AG04450 (cell line): ENCODE data around the gene NTPCR. TPM values are rescaled to one million over a fixed set of nuclear protein-coding genes. Genes with fewer than 3 reads are reported as not detected.
"Not testable (repeated sequence)": the region's sequence is repeated elsewhere in the genome, so short reads cannot be mapped to it uniquely, and the experiment has no call there.

Experiments used
- CTCF ChIA-PET: fragments of 300-600, 350-600 bp; formaldehyde crosslinking; extraction: SDS; loops from one replicate; lab custom pipeline; 2022; ENCODE audit warnings: antibody characterized with exemption, inconsistent platforms; lab: Charles Lee
- POLR2A ChIA-PET: fragments of 350-600 bp; formaldehyde crosslinking; extraction: SDS; loops from one replicate; lab custom pipeline; 2021; ENCODE audit warnings: antibody characterized with exemption, inconsistent platforms; lab: Yijun Ruan, JAX
- DNase-seq: peaks from one replicate; pipeline ENCODE4 v3.0.0-alpha.2; 2011; ENCODE audit warnings: low read depth, low spot score
- H3K27ac ChIP-seq: one replicate; pipeline ENCODE4 v1.5.1; 2012; ENCODE audit warnings: low read depth, low read length, control low read depth
- H3K27me3 ChIP-seq: one replicate; pipeline ENCODE4 v1.6.0; 2012; ENCODE audit warnings: low read length; ENCODE audit not compliant: control insufficient read depth, insufficient read depth
- H3K4me3 ChIP-seq: 2 replicates; pipeline ENCODE4 v1.5.1; 2011; ENCODE audit warnings: mild to moderate bottlenecking, low read depth, low read length, control low read depth
- H3K9me3 ChIP-seq: 2 replicates; pipeline ENCODE4 v1.5.1; 2012; ENCODE audit warnings: low read length; ENCODE audit not compliant: control insufficient read depth, insufficient read depth
- CTCF ChIP-seq: IDR thresholded peaks from 2 replicates; pipeline ENCODE4 v1.5.1; 2011; ENCODE audit warnings: low read depth, low read length, control low read depth, inconsistent platforms
- polyA plus RNA-seq: library from polyadenylated mRNA; depleted of rRNA; stranded (reverse); fragments of >200 nt; gene quantifications from 2 replicates; pipeline ENCODE4 v1.2.3, GENCODE V29; 2011

The NTPCR gene
- polyA plus RNA-seq, 1 experiment: 59.0 TPM

DNA sequence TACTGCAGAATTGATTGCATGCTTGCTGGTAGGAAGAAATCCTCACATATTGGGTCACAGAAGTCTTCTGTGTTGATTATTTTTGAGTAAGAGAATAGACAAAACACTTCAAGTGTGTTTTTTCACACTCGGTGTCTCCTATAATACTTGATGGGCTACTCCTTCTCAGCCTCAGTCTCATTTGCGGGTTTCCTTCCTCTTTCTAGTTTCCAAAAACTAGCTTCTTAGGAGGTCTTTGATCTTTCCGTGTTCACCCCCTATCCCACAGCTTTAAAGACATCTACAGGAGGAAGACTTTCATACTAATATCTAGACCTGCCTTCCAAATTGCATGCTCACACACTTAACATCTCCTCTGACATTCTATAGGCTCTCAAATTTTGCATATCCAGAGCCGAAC is 40.7 kb upstream of the NTPCR start:
- no peaks in the 10 kb centered on the region for H3K27me3 ChIP-seq
- no peak for DNase-seq
- no peaks in the 10 kb centered on the region; the same call in 1 of the 2 replicates for H3K9me3 ChIP-seq
- H3K27ac ChIP-seq: no peak overlapping the region
- ChIA-PET CTCF (no interaction called here), POLR2A (no interaction called here)
- no peak overlapping the region for H3K4me3 ChIP-seq
- TF ChIP-seq CTCF: no peak

GRCh38 chr1:232911027-232911599 is 39.3 kb upstream of the NTPCR start:
- POLR2A ChIA-PET: no interaction called here
- H3K4me3 ChIP-seq: no peak overlapping the region
- no peaks in the 10 kb centered on the region for H3K27me3 ChIP-seq
- no peak for TF ChIP-seq CTCF
- no peak for DNase-seq
- no peak overlapping the region for H3K27ac ChIP-seq
- CTCF ChIA-PET: no interaction called here
- no peaks in the 10 kb centered on the region; the same call in 1 of the 2 replicates for H3K9me3 ChIP-seq

DNA sequence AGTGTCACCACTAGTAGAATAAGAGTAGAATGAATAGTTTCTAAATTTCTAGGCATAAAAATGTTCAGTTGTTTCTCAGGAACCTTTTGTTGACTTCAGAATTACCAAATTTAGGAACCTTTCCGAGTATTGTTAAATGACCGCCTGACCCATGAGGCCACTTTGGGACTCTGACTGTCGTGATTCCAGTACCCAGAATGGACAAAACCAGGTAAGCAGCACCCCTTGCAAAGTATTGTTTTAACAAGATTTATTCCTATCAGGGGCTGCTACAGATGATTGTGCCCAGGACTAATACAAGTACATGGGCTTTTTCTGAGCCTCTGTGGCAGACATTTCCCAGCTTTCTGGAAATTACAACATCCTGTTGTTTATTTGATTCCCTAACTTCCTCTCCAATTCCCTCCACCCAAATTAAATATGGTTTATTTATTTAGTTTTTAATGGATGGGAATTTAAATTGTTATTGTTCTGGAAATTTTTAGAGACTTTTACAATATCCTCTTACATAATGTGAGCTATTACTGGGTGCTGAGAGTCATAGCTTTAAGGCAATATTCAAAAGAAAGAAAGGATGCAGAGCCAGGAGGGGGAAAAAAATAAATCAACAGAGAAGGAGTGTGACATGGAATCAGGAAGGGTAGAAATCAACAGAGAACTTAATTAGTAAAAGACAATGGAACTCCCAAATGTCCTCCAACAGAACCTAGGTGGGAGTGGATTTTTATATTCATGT is 37.4 kb upstream of the NTPCR start:
- TF ChIP-seq CTCF: no peak
- no peaks in the 10 kb centered on the region for H3K27me3 ChIP-seq
- ChIA-PET POLR2A (no interaction called here), CTCF (interaction anchor here (0.5 kb wide), 1 partner anchor 256 kb away, joined by 3 read pairs; no protein-coding TSS in a partner anchor)
- H3K9me3 ChIP-seq: no peaks in the 10 kb centered on the region
- H3K4me3 ChIP-seq: no peak overlapping the region
- no peak for DNase-seq
- no peak overlapping the region for H3K27ac ChIP-seq

DNA sequence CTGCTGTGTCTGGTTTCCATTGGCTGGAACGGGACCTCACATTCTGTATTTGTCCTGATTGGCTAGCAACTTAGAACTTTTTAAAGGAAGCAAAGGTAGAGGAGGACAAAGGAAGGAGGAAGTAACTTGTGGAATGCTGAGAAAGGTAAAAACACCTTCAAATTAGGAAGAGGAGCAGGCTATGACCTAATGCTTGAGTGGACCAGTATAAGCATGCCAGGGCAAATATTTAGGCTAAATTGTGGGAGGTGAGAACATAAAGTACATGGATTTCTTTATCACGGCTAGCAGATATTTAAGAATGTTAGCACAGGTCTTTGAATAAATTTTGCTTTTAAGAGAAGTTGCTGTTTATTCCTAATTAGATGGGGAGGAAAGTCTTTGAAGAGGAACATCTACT is 36.1 kb upstream of the NTPCR start:
- H3K27ac ChIP-seq, H3K27me3 ChIP-seq, DNase-seq, POLR2A ChIA-PET, H3K4me3 ChIP-seq, H3K9me3 ChIP-seq, CTCF ChIA-PET: not testable (repeated sequence)

DNA sequence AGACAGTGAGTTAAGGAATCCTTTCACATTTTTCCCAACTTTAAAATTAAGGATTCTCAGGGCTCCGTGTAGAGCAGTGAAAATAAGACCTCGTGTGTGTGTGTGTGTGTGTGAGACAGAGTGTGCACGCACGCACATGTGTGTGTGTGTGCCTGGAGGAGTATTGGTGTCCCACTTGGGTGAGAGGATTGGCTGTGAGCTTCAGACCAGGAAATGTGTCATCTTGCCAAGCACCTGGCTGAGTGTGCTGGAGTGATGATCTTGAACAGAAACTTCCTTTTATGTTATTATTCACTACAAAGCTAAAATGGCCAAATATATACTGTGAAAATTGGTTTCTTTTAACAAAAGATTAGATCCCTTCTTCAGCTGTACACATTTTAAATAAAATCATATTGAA is 35.2 kb upstream of the NTPCR start:
- ChIA-PET CTCF (no interaction called here), POLR2A (no interaction called here)
- DNase-seq: no peak
- Histone ChIP-seq H3K27me3 (no peaks in the 10 kb centered on the region), H3K9me3 (no peaks in the 10 kb centered on the region), H3K4me3 (no peak overlapping the region), H3K27ac (no peak overlapping the region)
- TF ChIP-seq CTCF: no peak
